ENCODE measurements around the gene ZKSCAN1. TPM values are rescaled to one million over a fixed set of nuclear protein-coding genes. Genes with fewer than 3 reads are reported as not detected.

Gene ZKSCAN1
- total RNA-seq, 2 donors from 2014 or later: 51.1 to 58.6 TPM

DNA sequence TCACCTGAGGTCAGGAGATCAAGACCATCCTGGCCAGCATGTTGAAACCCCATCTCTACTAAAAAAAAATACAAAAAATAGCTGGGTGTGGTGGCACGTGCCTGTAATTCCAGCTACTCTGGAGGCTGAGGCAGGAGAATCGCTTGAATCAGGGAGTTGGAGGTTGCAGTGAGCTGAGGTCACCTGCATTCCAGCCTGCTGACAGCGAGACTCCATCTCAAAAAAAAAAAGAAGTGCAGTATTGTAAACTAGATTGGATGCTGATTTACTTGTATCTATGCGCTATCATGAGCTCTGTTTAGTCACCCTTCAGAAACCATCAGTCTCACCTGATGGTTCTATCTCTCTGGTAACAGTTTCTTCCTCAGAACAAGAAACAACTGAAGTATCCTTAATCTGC is 48.0 kb downstream of the ZKSCAN1 start:
- no peak overlapping the region for H3K4me3 Mint-ChIP-seq
- DNase-seq (no peak), ATAC-seq (no peak)
- H3K36me3 Mint-ChIP-seq (ENCODE audit: low read depth): no peaks in the 10 kb centered on the region
- H3K9me3 ChIP-seq (ENCODE audit: control insufficient read depth, low read length, poor library complexity, severe bottlenecking): no peaks in the 10 kb centered on the region
- H3K27me3 Mint-ChIP-seq: no peaks in the 10 kb centered on the region
- H3K4me1 Mint-ChIP-seq: no peaks in the 10 kb centered on the region
- no peak overlapping the region for H3K27ac Mint-ChIP-seq

GRCh38 chr7:100064162-100064561 is 48.8 kb downstream of the ZKSCAN1 start:
- Mint-ChIP-seq H3K4me3 (no peak overlapping the region), H3K4me1 (no peaks in the 10 kb centered on the region), H3K27ac (no peak overlapping the region), H3K27me3 (no peaks in the 10 kb centered on the region), H3K36me3 (ENCODE audit: low read depth) (no peaks in the 10 kb centered on the region)
- DNase-seq (no peak), ATAC-seq (no peak)
- H3K9me3 ChIP-seq (ENCODE audit: control insufficient read depth, low read length, poor library complexity, severe bottlenecking): no peaks in the 10 kb centered on the region

DNA sequence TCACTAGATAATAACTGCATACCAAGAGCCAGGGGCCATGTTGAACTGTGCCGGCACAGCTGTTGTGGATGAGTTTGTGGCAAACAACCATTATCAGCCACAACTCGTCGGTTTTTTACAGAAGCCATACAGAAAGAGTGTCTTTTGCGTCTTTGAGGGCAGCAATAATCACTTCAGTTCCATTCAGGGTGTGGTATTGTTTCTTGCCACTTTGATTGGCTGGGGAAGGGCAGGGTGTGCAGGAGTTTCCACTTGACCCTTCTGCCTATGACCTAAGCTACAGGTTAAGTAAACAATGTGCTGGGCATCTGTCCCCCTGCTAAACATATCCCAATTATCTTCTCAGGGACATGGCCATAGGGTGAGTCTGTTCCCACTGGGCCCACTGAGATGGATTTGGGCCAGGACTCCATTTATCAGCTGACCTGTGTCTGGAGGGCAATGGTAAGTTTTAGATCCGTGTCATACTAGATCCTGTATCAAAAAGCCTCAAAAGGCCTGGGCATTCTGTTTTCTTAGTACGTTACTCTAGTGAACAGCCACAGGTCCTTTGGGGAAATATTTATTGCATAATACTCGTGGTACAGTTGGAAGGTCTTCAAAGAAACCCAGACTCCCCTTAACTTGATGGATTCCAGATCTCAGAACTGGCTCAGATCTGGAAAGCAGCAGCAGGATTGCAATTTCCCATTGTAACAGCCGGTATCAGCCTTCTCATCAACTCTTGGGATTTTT is 50.2 kb downstream of the ZKSCAN1 start:
- H3K9me3 ChIP-seq (ENCODE audit: control insufficient read depth, low read length, poor library complexity, severe bottlenecking): no peaks in the 10 kb centered on the region
- DNase-seq (no peak), ATAC-seq (no peak)
- Mint-ChIP-seq H3K4me3 (no peak overlapping the region), H3K27ac (no peak overlapping the region), H3K4me1 (no peaks in the 10 kb centered on the region), H3K27me3 (no peaks in the 10 kb centered on the region), H3K36me3 (ENCODE audit: low read depth) (no peaks in the 10 kb centered on the region)

GRCh38 chr7:100066953-100067352 is 51.6 kb downstream of the ZKSCAN1 start:
- ATAC-seq: no peak
- Mint-ChIP-seq H3K4me3 (no peak overlapping the region), H3K36me3 (ENCODE audit: low read depth) (peaks cover 5% of the 10 kb centered on the region), H3K27ac (peak overlapping the region; percentile 8), H3K27me3 (no peaks in the 10 kb centered on the region), H3K4me1 (no peaks in the 10 kb centered on the region)
- H3K9me3 ChIP-seq (ENCODE audit: control insufficient read depth, low read length, poor library complexity, severe bottlenecking): peaks cover 9% of the 10 kb centered on the region
- no peak for DNase-seq

DNA sequence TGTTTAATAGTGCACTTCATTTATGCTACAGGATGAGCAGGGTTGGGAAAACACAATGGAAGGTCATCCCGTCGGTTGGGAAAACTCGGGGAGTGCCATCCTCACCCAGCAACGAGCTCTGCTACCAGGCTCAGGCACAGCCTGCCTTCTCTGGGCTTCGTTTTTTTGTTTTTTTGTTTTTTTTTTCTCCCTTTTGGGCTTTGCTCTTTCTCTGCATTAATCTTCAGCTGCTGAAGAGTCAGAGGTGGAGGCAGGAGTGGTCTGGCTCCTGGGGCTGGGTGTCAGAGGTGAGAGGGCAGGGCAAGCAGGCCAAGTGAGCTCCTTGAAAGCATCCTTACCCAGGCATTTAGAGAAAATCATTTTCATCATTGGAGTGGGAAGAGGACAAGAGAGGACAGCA is 54.6 kb downstream of the ZKSCAN1 start:
- Mint-ChIP-seq H3K4me1 (no peaks in the 10 kb centered on the region), H3K4me3 (no peak overlapping the region), H3K27ac (peak overlapping the region; percentile 4), H3K36me3 (ENCODE audit: low read depth) (peaks cover 13% of the 10 kb centered on the region), H3K27me3 (no peaks in the 10 kb centered on the region)
- DNase-seq: no peak
- no peak for ATAC-seq
- H3K9me3 ChIP-seq (ENCODE audit: control insufficient read depth, low read length, poor library complexity, severe bottlenecking): peaks cover 9% of the 10 kb centered on the region

- Mint-ChIP-seq H3K4me3 (no peak overlapping the region), H3K27me3 (no peaks in the 10 kb centered on the region), H3K36me3 (ENCODE audit: low read depth) (peaks cover 22% of the 10 kb centered on the region), H3K4me1 (peaks cover 4% of the 10 kb centered on the region), H3K27ac (no peak overlapping the region)
- DNase-seq (no peak), ATAC-seq (no peak)
- H3K9me3 ChIP-seq (ENCODE audit: control insufficient read depth, low read length, poor library complexity, severe bottlenecking): peaks cover 9% of the 10 kb centered on the region
Measured at GRCh38 chr7:100071018-100071723, 55.8 kb downstream of the ZKSCAN1 start.

DNA sequence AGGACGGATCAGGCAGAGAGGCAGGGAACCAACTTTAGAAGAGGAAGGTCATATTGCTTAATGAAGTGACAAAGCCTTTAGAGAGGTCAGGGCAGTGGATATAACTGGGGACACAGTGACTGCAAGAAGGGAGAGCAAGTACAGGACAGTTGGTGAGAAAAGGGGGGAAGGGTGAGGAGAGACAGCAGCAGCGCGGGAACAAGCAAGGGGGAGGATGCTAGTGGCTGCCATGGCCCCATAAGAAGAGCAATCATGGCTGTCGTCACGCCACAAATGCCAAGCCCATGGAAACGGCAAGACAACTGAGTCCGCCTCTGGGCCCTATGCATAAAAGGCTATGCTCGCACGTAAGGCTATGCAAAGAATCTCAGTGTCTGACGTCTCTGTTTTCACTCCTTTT is 57.1 kb downstream of the ZKSCAN1 start:
- Mint-ChIP-seq H3K4me1 (peaks cover 4% of the 10 kb centered on the region), H3K27me3 (no peaks in the 10 kb centered on the region), H3K4me3 (no peak overlapping the region), H3K27ac (no peak overlapping the region), H3K36me3 (ENCODE audit: low read depth) (peaks cover 22% of the 10 kb centered on the region)
- no peak for ATAC-seq
- peaks cover 9% of the 10 kb centered on the region for H3K9me3 ChIP-seq (ENCODE audit: control insufficient read depth, low read length, poor library complexity, severe bottlenecking)
- no peak for DNase-seq

- H3K4me3 Mint-ChIP-seq: no peak overlapping the region
- H3K36me3 Mint-ChIP-seq (ENCODE audit: low read depth): peaks cover 25% of the 10 kb centered on the region
- ATAC-seq: no peak
- no peaks in the 10 kb centered on the region for H3K27me3 Mint-ChIP-seq
- no peak for DNase-seq
- peaks cover 9% of the 10 kb centered on the region for H3K9me3 ChIP-seq (ENCODE audit: control insufficient read depth, low read length, poor library complexity, severe bottlenecking)
- H3K27ac Mint-ChIP-seq: no peak overlapping the region
- H3K4me1 Mint-ChIP-seq: peaks cover 8% of the 10 kb centered on the region
Measured at GRCh38 chr7:100074841-100075240, 59.4 kb downstream of the ZKSCAN1 start.

DNA sequence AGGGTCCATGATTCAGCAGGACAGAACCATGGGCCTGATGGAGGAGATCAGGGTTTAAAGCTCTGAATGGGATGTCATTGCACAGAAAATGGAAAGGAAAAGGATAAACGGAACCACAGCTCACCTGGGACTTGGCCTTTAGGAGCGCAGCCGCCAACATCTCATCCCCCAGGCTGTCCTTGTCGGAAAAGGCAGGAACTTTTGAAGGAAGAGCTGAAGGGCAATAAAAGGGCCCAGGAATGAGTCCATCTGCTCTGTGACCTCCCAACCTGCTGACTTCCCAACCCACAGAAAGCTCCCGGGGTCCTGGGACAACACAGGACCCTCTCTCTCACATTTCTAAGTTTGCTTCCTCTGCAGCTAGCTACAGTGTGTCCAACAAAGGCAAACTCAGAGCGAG is 60.0 kb downstream of the ZKSCAN1 start:
- H3K4me3 Mint-ChIP-seq: no peak overlapping the region
- ATAC-seq (no peak), DNase-seq (no peak)
- H3K36me3 Mint-ChIP-seq (ENCODE audit: low read depth): peaks cover 25% of the 10 kb centered on the region
- peaks cover 9% of the 10 kb centered on the region for H3K9me3 ChIP-seq (ENCODE audit: control insufficient read depth, low read length, poor library complexity, severe bottlenecking)
- peaks cover 11% of the 10 kb centered on the region for H3K4me1 Mint-ChIP-seq
- H3K27ac Mint-ChIP-seq: no peak overlapping the region
- H3K27me3 Mint-ChIP-seq: no peaks in the 10 kb centered on the region

DNA sequence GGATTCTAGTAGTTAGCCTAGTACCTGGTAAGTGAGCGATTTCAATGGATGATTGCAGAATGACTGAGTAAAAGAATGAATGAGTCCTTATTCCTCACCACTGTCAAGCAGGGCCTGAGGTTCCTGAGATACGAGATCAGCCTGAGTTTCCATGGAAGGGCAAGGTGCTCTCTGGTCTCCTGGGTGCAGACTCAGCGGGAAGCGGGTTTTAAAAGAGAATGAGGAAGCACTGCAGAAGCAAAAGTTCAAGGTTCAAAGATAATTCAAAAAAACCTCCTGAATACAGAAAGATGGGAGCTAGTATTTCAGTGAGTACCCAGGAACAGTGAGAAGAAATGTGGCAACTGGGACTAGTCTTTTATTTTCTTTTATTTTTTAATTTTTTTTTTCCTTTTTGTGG is 61.8 kb downstream of the ZKSCAN1 start:
- Mint-ChIP-seq H3K4me3 (peak overlapping the region; percentile 39), H3K36me3 (ENCODE audit: low read depth) (peaks cover 20% of the 10 kb centered on the region)
- ATAC-seq: no peak

DNA sequence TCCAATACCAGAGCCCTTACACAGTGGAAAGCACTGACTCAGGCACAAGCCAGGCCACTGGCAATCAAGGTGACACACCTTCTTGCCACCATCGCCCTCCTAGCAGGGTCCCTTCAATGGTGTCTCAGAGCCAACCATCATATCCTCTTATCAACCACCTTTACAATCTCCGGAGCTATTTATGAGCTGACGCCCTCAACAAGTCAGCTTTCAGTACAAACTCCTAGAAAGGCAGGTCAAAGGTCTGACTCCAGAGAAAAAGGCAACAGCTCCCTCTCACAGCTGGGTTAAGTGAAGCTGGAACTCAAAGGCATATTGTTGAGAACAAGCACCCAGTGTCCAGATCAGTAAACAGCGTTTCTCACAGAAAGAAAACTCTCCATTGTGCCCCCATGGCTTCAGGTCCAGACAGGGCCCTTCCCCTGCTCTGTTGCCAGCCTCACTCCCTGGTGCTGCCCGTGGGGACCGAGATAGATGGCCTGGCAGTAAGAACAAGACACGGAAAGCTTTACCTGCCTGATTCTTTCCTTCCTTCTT is 63.7 kb downstream of the ZKSCAN1 start:
- DNase-seq: no peak
- Mint-ChIP-seq H3K36me3 (ENCODE audit: low read depth) (peaks cover 15% of the 10 kb centered on the region), H3K27ac (peak overlapping the region; percentile 94), H3K4me3 (peak overlapping the region; percentile 12), H3K4me1 (peaks cover 28% of the 10 kb centered on the region), H3K27me3 (no peaks in the 10 kb centered on the region)
- no peak for ATAC-seq
- H3K9me3 ChIP-seq (ENCODE audit: control insufficient read depth, low read length, poor library complexity, severe bottlenecking): no peaks in the 10 kb centered on the region

More for the DNA sequence above, 61.8 kb downstream of the ZKSCAN1 start:
- Mint-ChIP-seq H3K4me1 (peaks cover 21% of the 10 kb centered on the region), H3K27ac (no peak overlapping the region), H3K27me3 (no peaks in the 10 kb centered on the region)
- H3K9me3 ChIP-seq (ENCODE audit: control insufficient read depth, low read length, poor library complexity, severe bottlenecking): no peaks in the 10 kb centered on the region
- no peak for DNase-seq

- ATAC-seq (peak; percentile 1), DNase-seq (peak in 1 of 3 donors; percentile 14)
- Mint-ChIP-seq H3K36me3 (ENCODE audit: low read depth) (peaks cover 7% of the 10 kb centered on the region), H3K4me3 (peak overlapping the region; percentile 96), H3K27me3 (no peaks in the 10 kb centered on the region), H3K27ac (peak overlapping the region; percentile 94), H3K4me1 (peaks cover 25% of the 10 kb centered on the region)
- no peaks in the 10 kb centered on the region for H3K9me3 ChIP-seq (ENCODE audit: control insufficient read depth, low read length, poor library complexity, severe bottlenecking)
Measured at GRCh38 chr7:100080907-100081534, 65.6 kb downstream of the ZKSCAN1 start.

DNA sequence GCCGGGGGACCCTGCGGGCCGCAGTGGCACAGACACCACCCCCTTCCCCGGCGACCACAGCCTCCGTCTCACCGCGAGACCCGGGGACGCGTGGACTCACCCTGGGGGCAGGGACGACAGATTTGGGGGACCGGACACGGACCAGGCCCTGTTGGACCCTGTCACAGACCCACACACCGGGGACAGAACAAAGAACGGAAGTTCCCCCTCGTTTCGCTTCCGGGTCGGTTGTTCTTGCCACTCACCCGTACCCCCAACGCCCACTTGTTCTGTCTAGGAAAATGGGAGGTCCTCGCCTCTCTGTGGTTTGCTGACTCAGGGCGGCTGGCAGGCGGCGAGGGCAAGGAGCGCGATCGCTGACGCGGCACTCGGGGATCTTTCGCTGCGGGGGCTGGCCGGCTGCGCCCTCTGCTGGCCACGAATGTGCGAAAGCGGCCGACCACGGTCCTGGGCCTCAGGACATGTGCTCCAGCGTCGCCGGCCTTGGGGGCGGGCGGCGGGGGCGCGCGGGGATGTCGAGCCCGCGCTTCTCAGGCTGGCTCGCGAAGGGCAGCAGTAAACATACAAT is 66.2 kb downstream of the ZKSCAN1 start, which contains the start of gene ZNF3:
Gene ZNF3, minus strand, starts transcription at position 189 of the 568 bp plus-strand sequence. CDS start 4,366 bp downstream, outside the sequence.
- Mint-ChIP-seq H3K36me3 (ENCODE audit: low read depth) (peaks cover 6% of the 10 kb centered on the region), H3K4me1 (peaks cover 24% of the 10 kb centered on the region), H3K27ac (peak within 1 kb of the TSS; percentile 94), H3K27me3 (no peaks in the 10 kb centered on the region), H3K4me3 (peak within 1 kb of the TSS; percentile 96)
- ATAC-seq (peak; percentile 85), DNase-seq (peak; percentile 92 to 97 (median 94))
- H3K9me3 ChIP-seq (ENCODE audit: control insufficient read depth, low read length, poor library complexity, severe bottlenecking): no peaks in the 10 kb centered on the region
